ENCODE measurements around the gene C20orf204.

Gene C20orf204

DNA sequence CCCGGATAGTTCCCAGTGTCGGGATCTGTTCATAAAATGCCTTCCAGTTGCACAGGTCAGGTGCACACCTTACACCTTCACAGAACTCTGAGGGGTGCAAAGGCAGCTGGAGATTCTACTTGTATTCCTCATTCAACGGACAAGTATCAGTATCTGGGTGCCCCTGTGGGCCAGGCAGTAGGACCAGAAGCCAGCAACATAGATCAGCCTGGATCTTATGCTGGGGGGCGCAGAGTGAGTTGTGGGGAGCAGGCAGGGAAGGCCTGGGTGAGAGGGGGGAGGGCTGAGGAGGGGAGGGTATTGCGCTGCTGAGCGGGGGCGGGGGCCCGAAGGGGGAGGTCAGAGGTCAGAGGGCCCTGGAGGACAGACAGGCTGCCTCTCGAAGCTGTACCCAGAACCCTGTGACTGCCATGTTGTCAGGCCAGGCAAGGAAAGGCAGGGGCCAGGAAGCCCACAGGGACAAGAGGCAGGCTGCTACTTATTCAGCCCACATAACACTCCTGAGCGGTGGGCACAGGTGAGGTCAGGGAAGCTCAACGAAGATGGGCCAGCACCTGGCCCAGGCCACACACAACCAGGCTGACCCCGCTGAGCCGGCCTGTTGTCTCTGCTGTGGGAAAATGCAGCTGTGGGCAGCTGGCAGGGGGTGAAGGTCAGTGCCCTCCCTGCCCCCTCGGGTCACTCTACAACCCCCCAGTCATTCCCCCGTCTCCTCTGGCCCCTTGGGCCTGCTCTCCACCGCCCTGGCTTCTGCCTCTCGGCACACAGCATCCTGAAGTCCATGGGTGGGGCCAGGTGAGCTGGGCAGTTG is 45.0 kb downstream of the C20orf204 start:
- H3K9ac ChIP-seq (ENCODE audit: low read length) = peak overlapping the region; percentile 93
- TF ChIP-seq EZH2phosphoT487 (IDR thresholded peaks at IDR 0.05; ENCODE audit: low read depth) = no peak
- H2AFZ ChIP-seq (ENCODE audit: low read depth, low read length) = no peak overlapping the region
- peak overlapping the region; percentile 95 for H3K4me3 ChIP-seq (ENCODE audit: low read length)
- no peak overlapping the region for H3K27ac ChIP-seq (ENCODE audit: low read length)
- peaks cover 33% of the 10 kb centered on the region for H3K79me2 ChIP-seq (ENCODE audit: low read length)
- H3K36me3 ChIP-seq (replicated peaks; ENCODE audit: low read depth, low read length) = peaks cover 4% of the 10 kb centered on the region
- peaks cover 24% of the 10 kb centered on the region for H3K27me3 ChIP-seq (ENCODE audit: low read depth, low read length)
- no peaks in the 10 kb centered on the region for H3K9me3 ChIP-seq (ENCODE audit: insufficient read depth, low read length)
- H4K20me1 ChIP-seq (ENCODE audit: insufficient read depth, low read length) = no peaks in the 10 kb centered on the region
- H3K4me1 ChIP-seq (ENCODE audit: low read length) = peaks cover 34% of the 10 kb centered on the region
- H3K4me2 ChIP-seq (ENCODE audit: low read length) = peak overlapping the region; percentile 93

- H3K27me3 ChIP-seq (ENCODE audit: low read depth, low read length) = peaks cover 24% of the 10 kb centered on the region
- no peaks in the 10 kb centered on the region for H4K20me1 ChIP-seq (ENCODE audit: insufficient read depth, low read length)
- no peak overlapping the region for H2AFZ ChIP-seq (ENCODE audit: low read depth, low read length)
- H3K79me2 ChIP-seq (ENCODE audit: low read length) = peaks cover 27% of the 10 kb centered on the region
- no peaks in the 10 kb centered on the region for H3K9me3 ChIP-seq (ENCODE audit: insufficient read depth, low read length)
- no peak overlapping the region for H3K27ac ChIP-seq (ENCODE audit: low read length)
- TF ChIP-seq EZH2phosphoT487 (IDR thresholded peaks at IDR 0.05; ENCODE audit: low read depth) = no peak
- no peak for TF ChIP-seq CTCF (IDR thresholded peaks at IDR 0.05; ENCODE audit: low read depth, low read length)
- H3K36me3 ChIP-seq (replicated peaks; ENCODE audit: low read depth, low read length) = no peaks in the 10 kb centered on the region
- H3K4me2 ChIP-seq (ENCODE audit: low read length) = no peak overlapping the region
- peaks cover 29% of the 10 kb centered on the region for H3K4me1 ChIP-seq (ENCODE audit: low read length)
- H3K4me3 ChIP-seq (ENCODE audit: low read length) = no peak overlapping the region
- H3K9ac ChIP-seq (ENCODE audit: low read length) = no peak overlapping the region
Measured at GRCh38 chr20:64081624-64081964, 45.6 kb downstream of the C20orf204 start.

- peaks cover 22% of the 10 kb centered on the region for H3K4me1 ChIP-seq (ENCODE audit: low read length)
- peaks cover 24% of the 10 kb centered on the region for H3K27me3 ChIP-seq (ENCODE audit: low read depth, low read length)
- H4K20me1 ChIP-seq (ENCODE audit: insufficient read depth, low read length) = no peaks in the 10 kb centered on the region
- no peak overlapping the region for H3K9ac ChIP-seq (ENCODE audit: low read length)
- H2AFZ ChIP-seq (ENCODE audit: low read depth, low read length) = no peak overlapping the region
- H3K79me2 ChIP-seq (ENCODE audit: low read length) = peaks cover 21% of the 10 kb centered on the region
- H3K27ac ChIP-seq (ENCODE audit: low read length) = no peak overlapping the region
- no peak overlapping the region for H3K4me2 ChIP-seq (ENCODE audit: low read length)
- no peaks in the 10 kb centered on the region for H3K9me3 ChIP-seq (ENCODE audit: insufficient read depth, low read length)
- TF ChIP-seq CTCF (IDR thresholded peaks at IDR 0.05; ENCODE audit: low read depth, low read length) (0 out of 2 replicates have a peak, but pooled peaks have one; percentile 4), EZH2phosphoT487 (IDR thresholded peaks at IDR 0.05; ENCODE audit: low read depth) (no peak)
- no peak overlapping the region for H3K4me3 ChIP-seq (ENCODE audit: low read length)
- no peaks in the 10 kb centered on the region for H3K36me3 ChIP-seq (replicated peaks; ENCODE audit: low read depth, low read length)
Measured at GRCh38 chr20:64082126-64082731, 46.2 kb downstream of the C20orf204 start.

DNA sequence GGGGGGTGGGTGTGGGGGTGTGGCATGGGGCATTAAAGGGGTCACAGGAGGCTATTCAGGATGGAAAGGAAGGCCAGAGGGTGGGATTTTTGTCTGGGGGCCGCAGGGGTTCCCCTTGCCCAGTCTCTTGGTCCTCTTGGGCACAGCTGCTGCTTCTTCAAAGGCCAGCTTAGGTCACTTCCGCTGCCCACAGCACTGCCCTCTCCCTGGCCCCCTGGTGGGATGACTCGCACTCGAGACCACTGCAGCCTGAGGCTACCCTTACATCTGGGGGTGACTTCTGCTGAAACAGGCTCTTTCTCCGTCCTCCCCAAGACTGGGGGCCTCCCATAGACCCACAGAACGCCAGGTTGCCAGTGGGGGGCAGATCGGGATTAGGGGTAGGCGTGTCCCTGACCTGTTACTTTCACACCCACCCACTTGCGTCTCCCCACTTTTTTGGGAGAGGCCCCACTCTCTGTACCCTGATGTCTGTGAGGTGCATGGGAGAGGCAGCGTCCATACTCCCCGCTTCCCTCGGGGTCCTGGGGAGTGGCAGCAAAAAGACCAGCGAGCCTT is 46.9 kb downstream of the C20orf204 start:
- no peak overlapping the region for H3K27ac ChIP-seq (ENCODE audit: low read length)
- no peaks in the 10 kb centered on the region for H4K20me1 ChIP-seq (ENCODE audit: insufficient read depth, low read length)
- H3K4me1 ChIP-seq (ENCODE audit: low read length) = peaks cover 16% of the 10 kb centered on the region
- TF ChIP-seq EZH2phosphoT487 (IDR thresholded peaks at IDR 0.05; ENCODE audit: low read depth) (no peak), CTCF (IDR thresholded peaks at IDR 0.05; ENCODE audit: low read depth, low read length) (no peak)
- H3K4me3 ChIP-seq (ENCODE audit: low read length) = peak overlapping the region; percentile 77
- H3K36me3 ChIP-seq (replicated peaks; ENCODE audit: low read depth, low read length) = no peaks in the 10 kb centered on the region
- H3K9me3 ChIP-seq (ENCODE audit: insufficient read depth, low read length) = no peaks in the 10 kb centered on the region
- H3K79me2 ChIP-seq (ENCODE audit: low read length) = peaks cover 14% of the 10 kb centered on the region
- H3K27me3 ChIP-seq (ENCODE audit: low read depth, low read length) = peaks cover 24% of the 10 kb centered on the region
- H3K9ac ChIP-seq (ENCODE audit: low read length) = peak overlapping the region; percentile 31; the same call in 1 of the 2 replicates
- peak overlapping the region; percentile 90 for H3K4me2 ChIP-seq (ENCODE audit: low read length)
- no peak overlapping the region; the same call in 1 of the 2 replicates for H2AFZ ChIP-seq (ENCODE audit: low read depth, low read length)

Measured in OCI-LY3 (cell line).